Endothelial cell of umbilical vein (primary cell): ENCODE results near the gene CPXM2. TPM values are rescaled to one million over a fixed set of nuclear protein-coding genes. Genes with fewer than 3 reads are reported as not detected.

Experiments used
- BruUV-seq: library from RNA; stranded (reverse); fragments of 400-500 nt; replicated peaks from 2 replicates; lab custom pipeline; 2021; lab: Mats Ljungman, UMichigan
- CTCF ChIA-PET: fragments of 300-600, 350-600 bp; sonication (Branson Sonifier 250); formaldehyde crosslinking; loops from one replicate; lab custom pipeline; 2021; ENCODE audit warnings: antibody characterized with exemption, inconsistent platforms; lab: Charles Lee
- POLR2A ChIA-PET: fragments of 300-600, 350-600 bp; sonication (Branson Sonifier 250); formaldehyde crosslinking; loops from one replicate; lab custom pipeline; 2021; ENCODE audit warnings: antibody characterized with exemption, inconsistent platforms; lab: Charles Lee
- DNase-seq: peaks from one replicate; pipeline ENCODE4 v3.0.0-alpha.2; 2011; ENCODE audit warnings: low read depth, low spot score
- FAIRE-seq: peaks from 2 replicates; lab custom pipeline; 2011; peaks lifted over from hg19 to GRCh38; lab: Jason Lieb, UNC
- H2AFZ ChIP-seq: 2 replicates; pipeline ENCODE4 v1.6.0; 2012; ENCODE audit warnings: low read depth, low read length, control low read depth, inconsistent platforms
- H3K27ac ChIP-seq: 2 replicates; pipeline ENCODE4 v1.5.1; 2011; ENCODE audit warnings: low read depth, mild to moderate bottlenecking, control low read depth, low read length, moderate library complexity; ENCODE audit not compliant: insufficient read depth
- H3K27me3 ChIP-seq, 2 experiments: 2 replicates each; pipeline versions ENCODE4 v1.6.0 to v1.6.1; 2011; ENCODE audit warnings: low read length in 2 of 2, mixed read lengths in 1 of 2; ENCODE audit not compliant: control insufficient read depth in 2 of 2, insufficient read depth in 2 of 2
- H3K36me3 ChIP-seq, 2 experiments: 2 replicates in 1 of 2; 3 replicates in 1 of 2; pipeline ENCODE4 v1.5.1; 2011; ENCODE audit warnings: low read length in 2 of 2, mild to moderate bottlenecking in 1 of 2, moderate library complexity in 1 of 2; ENCODE audit not compliant: control insufficient read depth in 2 of 2, insufficient read depth in 2 of 2; ENCODE audit errors: extremely low read depth in 1 of 2
- H3K4me1 ChIP-seq: 3 replicates; pipeline ENCODE4 v1.5.1; 2011; ENCODE audit warnings: mild to moderate bottlenecking, low read length; ENCODE audit not compliant: control insufficient read depth, insufficient read depth; ENCODE audit errors: extremely low read depth
- H3K4me2 ChIP-seq: 2 replicates; pipeline ENCODE4 v1.6.1; 2011; ENCODE audit warnings: low read length, control low read depth, mixed read lengths; ENCODE audit not compliant: insufficient read depth
- H3K4me3 ChIP-seq, 3 experiments: fragments of 200-600 bp in 1 of 3; sonication (generic), shearing (Covaris generic) in 1 of 3; replicated peaks in 1 of 3; 2 replicates each; pipeline ENCODE4 v1.5.1; 2011 to 2016; ENCODE audit warnings: control low read depth in 3 of 3, low read length in 3 of 3, mild to moderate bottlenecking in 2 of 3, inconsistent platforms in 1 of 3, low read depth in 1 of 3, moderate library complexity in 1 of 3; ENCODE audit not compliant: insufficient read depth in 1 of 3
- H3K79me2 ChIP-seq: 2 replicates; pipeline ENCODE4 v1.6.0; 2012; ENCODE audit warnings: low read length, inconsistent platforms; ENCODE audit not compliant: control insufficient read depth, insufficient read depth
- H3K9ac ChIP-seq: replicated peaks from 2 replicates; pipeline ENCODE3; 2011; ENCODE audit warnings: low read length, control low read depth; ENCODE audit not compliant: insufficient read depth; ENCODE audit errors: extremely low read depth
- H3K9me1 ChIP-seq: replicated peaks from 3 replicates; pipeline ENCODE4 v1.6.0; 2011; ENCODE audit warnings: mild to moderate bottlenecking, low read length; ENCODE audit not compliant: control insufficient read depth, insufficient read depth; ENCODE audit errors: extremely low read depth
- H3K9me3 ChIP-seq: replicated peaks from 2 replicates; pipeline ENCODE4 v1.5.1; 2012; ENCODE audit warnings: low read length, inconsistent platforms; ENCODE audit not compliant: control insufficient read depth, insufficient read depth
- H4K20me1 ChIP-seq: replicated peaks from 2 replicates; pipeline ENCODE3; 2011; ENCODE audit warnings: mild to moderate bottlenecking, low read length; ENCODE audit not compliant: control insufficient read depth, insufficient read depth; ENCODE audit errors: extremely low read depth
- EZH2 ChIP-seq: IDR thresholded peaks from 2 replicates; pipeline ENCODE4 v1.6.1; 2012; ENCODE audit warnings: borderline replicate concordance, low read depth, mild to moderate bottlenecking, moderate library complexity, low read length, inconsistent platforms; ENCODE audit not compliant: severe bottlenecking
- FOS ChIP-seq: IDR thresholded peaks from 2 replicates; pipeline ENCODE4 v1.6.1; 2011; ENCODE audit warnings: mild to moderate bottlenecking, low read length, moderate library complexity, borderline replicate concordance; ENCODE audit not compliant: insufficient read depth
- GATA2 ChIP-seq: IDR thresholded peaks from 2 replicates; pipeline ENCODE4 v1.7.0; 2011; ENCODE audit warnings: low read depth, mild to moderate bottlenecking, moderate library complexity, mixed read lengths, low read length; ENCODE audit not compliant: insufficient read length, insufficient read depth
- JUN ChIP-seq: IDR thresholded peaks from 2 replicates; pipeline ENCODE4 v1.6.1; 2011; ENCODE audit warnings: borderline replicate concordance, low read depth; ENCODE audit not compliant: insufficient read length, insufficient read depth
- MYC ChIP-seq: IDR thresholded peaks from one replicate; pipeline ENCODE4 v1.6.1; 2011; ENCODE audit warnings: mild to moderate bottlenecking, low read depth, low read length
- POLR2A ChIP-seq: IDR thresholded peaks from 2 replicates; pipeline ENCODE4 v1.6.1; 2012; ENCODE audit warnings: low read depth, mild to moderate bottlenecking, control low read depth, low read length
- POLR2AphosphoS5 ChIP-seq: IDR thresholded peaks from 2 replicates; pipeline ENCODE4 v1.6.1; 2012; ENCODE audit warnings: low read depth, mild to moderate bottlenecking, control low read depth, low read length, moderate library complexity; ENCODE audit not compliant: insufficient read depth
- dilution Hi-C: fragments of 300-500 bp; cut with MboI; formaldehyde crosslinking; loops from one replicate; pipeline ENCODE4 v1.15.0; 2019; ENCODE audit warnings: low sequenced_read_pairs; ENCODE audit not compliant: extremely low pct_ligation_motif_present
- intact Hi-C: fragments of 100-400 bp; cut with micrococcal nuclease; formaldehyde crosslinking; loops from one replicate; pipeline ENCODE4 v1.10.0; 2022
- polyA plus RNA-seq, 4 experiments: library from polyadenylated mRNA; depleted of rRNA in 3 of 4; stranded (reverse) in 3 of 4; unstranded in 1 of 4; fragments of >200 nt; gene quantifications; 2 replicates each; pipeline versions ENCODE4 v1.2.1 to v1.2.3, GENCODE V29; 2011 to 2012; ENCODE audit warnings: missing spikeins in 1 of 4
- total RNA-seq: library from RNA; stranded (reverse); gene quantifications from 2 replicates; pipeline ENCODE4 v1.2.3, GENCODE V29; 2021
- TF ChIP-seq, protein P1 (sequence below): IDR thresholded peaks from 2 replicates; pipeline ENCODE4 v1.6.1; 2011; ENCODE audit not compliant: insufficient read depth, insufficient read length

Gene CPXM2
- total and polyA plus RNA-seq, 2 donors (not counting 3 experiments of a cell fraction or from before 2014, with no cell fraction given) = 1.8 to 2.7 TPM

DNA sequence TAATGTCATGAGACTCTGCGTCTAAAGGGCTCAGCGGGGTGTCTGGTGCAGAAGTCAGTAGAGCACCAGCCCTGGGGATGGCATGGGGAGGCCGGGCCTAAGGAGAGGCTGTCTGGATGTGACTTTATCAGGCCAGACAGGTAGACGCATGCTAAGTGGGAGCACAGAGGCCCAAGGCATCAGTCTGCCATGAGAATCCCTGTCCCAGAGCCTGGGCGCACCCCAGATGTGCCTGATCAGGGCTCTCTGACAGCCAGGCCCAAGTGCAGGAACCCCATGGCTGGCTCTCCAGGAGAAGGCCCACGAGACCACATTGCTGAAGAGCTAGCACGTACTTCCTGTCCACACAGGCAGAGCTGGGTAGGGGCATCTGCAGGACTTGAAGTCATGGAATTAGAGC is 48.0 kb upstream of the CPXM2 start:
- POLR2A ChIA-PET = no interaction called here
- no peaks in the 10 kb centered on the region for H3K36me3 ChIP-seq
- H3K9me1 ChIP-seq = no peaks in the 10 kb centered on the region
- H3K9ac ChIP-seq = no peak overlapping the region
- FAIRE-seq (no peak), DNase-seq (no peak)
- no peaks in the 10 kb centered on the region for H3K9me3 ChIP-seq
- TF ChIP-seq POLR2A (no peak), EZH2 (no peak), MYC (no peak), POLR2AphosphoS5 (no peak), GATA2 (no peak)
- TF ChIP-seq, protein P1, sequence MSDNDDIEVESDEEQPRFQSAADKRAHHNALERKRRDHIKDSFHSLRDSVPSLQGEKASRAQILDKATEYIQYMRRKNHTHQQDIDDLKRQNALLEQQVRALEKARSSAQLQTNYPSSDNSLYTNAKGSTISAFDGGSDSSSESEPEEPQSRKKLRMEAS = no peak
- H2AFZ ChIP-seq = no peak overlapping the region
- no peaks in the 10 kb centered on the region for H3K27me3 ChIP-seq
- CTCF ChIA-PET = no interaction called here
- intact Hi-C loops = no loop called here
- no peaks in the 10 kb centered on the region for H3K4me1 ChIP-seq
- no TSS peak for BruUV-seq
- H3K4me3 ChIP-seq = no peak overlapping the region
- H4K20me1 ChIP-seq = no peaks in the 10 kb centered on the region
- H3K27ac ChIP-seq = no peak overlapping the region
- no peak overlapping the region for H3K4me2 ChIP-seq
- H3K79me2 ChIP-seq = no peaks in the 10 kb centered on the region
- dilution Hi-C loops = no loop called here

DNA sequence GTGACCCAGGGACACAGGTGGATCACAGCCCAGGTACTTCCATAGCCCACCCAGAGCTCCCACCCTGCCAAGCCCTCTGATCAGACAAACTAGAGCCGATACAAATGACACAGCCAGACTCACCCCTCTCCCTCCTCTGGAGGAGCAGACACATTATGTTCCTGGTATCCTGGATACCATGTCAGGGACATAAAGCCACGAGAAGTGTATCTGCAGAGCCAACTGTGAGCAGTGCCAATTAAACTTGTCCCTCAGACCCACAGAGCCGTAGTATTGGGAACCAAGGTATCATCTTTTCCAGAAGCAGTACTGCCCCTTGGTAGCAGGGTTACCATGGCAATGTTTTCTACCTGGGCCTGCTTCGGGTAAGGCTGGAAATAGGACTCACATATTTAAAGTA is 47.3 kb upstream of the CPXM2 start:
- ChIA-PET CTCF (no interaction called here), POLR2A (no interaction called here)
- no peaks in the 10 kb centered on the region for H3K27me3 ChIP-seq
- H3K4me2 ChIP-seq = no peak overlapping the region
- H3K9me3 ChIP-seq = no peaks in the 10 kb centered on the region
- intact Hi-C loops (no loop called here), dilution Hi-C loops (no loop called here)
- no peak overlapping the region for H2AFZ ChIP-seq
- no peaks in the 10 kb centered on the region for H3K36me3 ChIP-seq
- BruUV-seq = no TSS peak
- TF ChIP-seq POLR2A (no peak), JUN (no peak), EZH2 (no peak), GATA2 (no peak), FOS (no peak), MYC (no peak), POLR2AphosphoS5 (no peak)
- TF ChIP-seq, protein P1 = no peak
- H3K4me3 ChIP-seq = no peak overlapping the region
- no peak overlapping the region for H3K9ac ChIP-seq
- no peak overlapping the region for H3K27ac ChIP-seq
- no peak for FAIRE-seq
- no peak for DNase-seq
- no peaks in the 10 kb centered on the region for H3K9me1 ChIP-seq
- H3K79me2 ChIP-seq = no peaks in the 10 kb centered on the region
- H4K20me1 ChIP-seq = no peaks in the 10 kb centered on the region
- H3K4me1 ChIP-seq = no peaks in the 10 kb centered on the region
